IPS DF 6.9 (cell line): ENCODE data around the gene GFRA1.

Experiments used
- DNase-seq: peaks from one replicate; pipeline ENCODE4 v3.0.0-alpha.2; 2013; ENCODE audit warnings: low read depth, low spot score
- H3K27ac ChIP-seq: one replicate; pipeline ENCODE4 v1.5.1; 2013; ENCODE audit warnings: low read length, control low read depth
- H3K27me3 ChIP-seq: 2 replicates; pipeline ENCODE4 v1.6.1; 2013; ENCODE audit warnings: mild to moderate bottlenecking, low read length; ENCODE audit not compliant: control insufficient read depth, insufficient read depth
- H3K36me3 ChIP-seq: 2 replicates; pipeline ENCODE4 v1.6.1; 2013; ENCODE audit warnings: low read length; ENCODE audit not compliant: control insufficient read depth, insufficient read depth
- H3K4me1 ChIP-seq: 2 replicates; pipeline ENCODE4 v1.6.1; 2013; ENCODE audit warnings: low read length; ENCODE audit not compliant: control insufficient read depth, insufficient read depth
- H3K4me3 ChIP-seq: 2 replicates; pipeline ENCODE4 v1.5.1; 2013; ENCODE audit warnings: mild to moderate bottlenecking, low read length
- H3K9me3 ChIP-seq: 2 replicates; pipeline ENCODE4 v1.6.1; 2013; ENCODE audit warnings: low read length, inconsistent platforms; ENCODE audit not compliant: control insufficient read depth, insufficient read depth
- WGBS: extraction: QIAGEN DNeasy Blood & Tissue Kit; methylation state at CpG from one replicate; pipeline ENCODE4 v1.1.7; 2013; ENCODE audit warnings: mixed read lengths, missing lambda C conversion rate; ENCODE audit not compliant: insufficient read length, insufficient coverage; 5-methylcytosine and 5-hydroxymethylcytosine counted together

GFRA1 gene, protein sequence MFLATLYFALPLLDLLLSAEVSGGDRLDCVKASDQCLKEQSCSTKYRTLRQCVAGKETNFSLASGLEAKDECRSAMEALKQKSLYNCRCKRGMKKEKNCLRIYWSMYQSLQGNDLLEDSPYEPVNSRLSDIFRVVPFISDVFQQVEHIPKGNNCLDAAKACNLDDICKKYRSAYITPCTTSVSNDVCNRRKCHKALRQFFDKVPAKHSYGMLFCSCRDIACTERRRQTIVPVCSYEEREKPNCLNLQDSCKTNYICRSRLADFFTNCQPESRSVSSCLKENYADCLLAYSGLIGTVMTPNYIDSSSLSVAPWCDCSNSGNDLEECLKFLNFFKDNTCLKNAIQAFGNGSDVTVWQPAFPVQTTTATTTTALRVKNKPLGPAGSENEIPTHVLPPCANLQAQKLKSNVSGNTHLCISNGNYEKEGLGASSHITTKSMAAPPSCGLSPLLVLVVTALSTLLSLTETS

GRCh38 chr10:116272440-116273283, at the start of gene GFRA1:
GFRA1 (minus strand) TSS chr10:116273206; CDS start chr10:116272029, 1,177 bp downstream.
- peak within 1 kb of the TSS; percentile 48; the same call in 1 of the 2 replicates for H3K4me3 ChIP-seq
- DNase-seq, result no peak

GRCh38 chr10:116316503-116316902, 43.5 kb upstream of the GFRA1 start:
- H3K27me3 ChIP-seq, result no peaks in the 10 kb centered on the region
- WGBS, result no CpG with 5 or more reads among the region's 2 CpGs
- H3K27ac ChIP-seq, result no peak overlapping the region
- no peak for DNase-seq
- H3K4me1 ChIP-seq, result no peaks in the 10 kb centered on the region
- no peaks in the 10 kb centered on the region for H3K9me3 ChIP-seq
- H3K4me3 ChIP-seq, result no peak overlapping the region
- no peaks in the 10 kb centered on the region for H3K36me3 ChIP-seq

More at GRCh38 chr10:116272440-116273283, at the start of gene GFRA1:
- no peaks in the 10 kb centered on the region for H3K9me3 ChIP-seq
- H3K27ac ChIP-seq, result no peak within 1 kb of the TSS
- H3K27me3 ChIP-seq, result peaks cover 54% of the 10 kb centered on the region
- H3K4me1 ChIP-seq, result peaks cover 2% of the 10 kb centered on the region
- WGBS, result no CpG with 5 or more reads among the region's 72 CpGs
- no peaks in the 10 kb centered on the region; the same call in 1 of the 2 replicates for H3K36me3 ChIP-seq

DNA sequence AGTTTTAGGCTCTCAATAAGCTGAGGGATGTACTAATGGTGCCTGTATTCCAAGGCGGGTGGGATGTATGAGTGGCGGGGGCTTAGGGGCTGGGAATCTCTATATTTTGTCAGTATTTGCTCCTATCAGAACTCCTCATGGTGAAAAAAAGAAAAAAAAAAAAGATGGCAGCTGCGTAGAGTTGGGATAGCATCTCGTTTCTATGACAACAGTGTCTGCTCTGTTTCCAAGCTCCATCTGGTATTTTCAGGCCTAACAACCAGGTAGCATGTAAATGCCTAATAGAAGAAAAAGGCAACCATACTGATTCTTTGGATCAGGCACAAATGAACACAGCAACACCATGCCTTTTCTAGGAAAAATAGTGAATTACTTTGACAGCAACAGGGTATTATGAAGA, 39.5 kb upstream of the GFRA1 start:
- Histone ChIP-seq H3K27me3 (no peaks in the 10 kb centered on the region), H3K4me3 (no peak overlapping the region), H3K27ac (no peak overlapping the region), H3K9me3 (no peaks in the 10 kb centered on the region), H3K36me3 (no peaks in the 10 kb centered on the region), H3K4me1 (no peaks in the 10 kb centered on the region)
- DNase-seq, result no peak
- WGBS, result no CpG with 5 or more reads among the region's 4 CpGs

DNA sequence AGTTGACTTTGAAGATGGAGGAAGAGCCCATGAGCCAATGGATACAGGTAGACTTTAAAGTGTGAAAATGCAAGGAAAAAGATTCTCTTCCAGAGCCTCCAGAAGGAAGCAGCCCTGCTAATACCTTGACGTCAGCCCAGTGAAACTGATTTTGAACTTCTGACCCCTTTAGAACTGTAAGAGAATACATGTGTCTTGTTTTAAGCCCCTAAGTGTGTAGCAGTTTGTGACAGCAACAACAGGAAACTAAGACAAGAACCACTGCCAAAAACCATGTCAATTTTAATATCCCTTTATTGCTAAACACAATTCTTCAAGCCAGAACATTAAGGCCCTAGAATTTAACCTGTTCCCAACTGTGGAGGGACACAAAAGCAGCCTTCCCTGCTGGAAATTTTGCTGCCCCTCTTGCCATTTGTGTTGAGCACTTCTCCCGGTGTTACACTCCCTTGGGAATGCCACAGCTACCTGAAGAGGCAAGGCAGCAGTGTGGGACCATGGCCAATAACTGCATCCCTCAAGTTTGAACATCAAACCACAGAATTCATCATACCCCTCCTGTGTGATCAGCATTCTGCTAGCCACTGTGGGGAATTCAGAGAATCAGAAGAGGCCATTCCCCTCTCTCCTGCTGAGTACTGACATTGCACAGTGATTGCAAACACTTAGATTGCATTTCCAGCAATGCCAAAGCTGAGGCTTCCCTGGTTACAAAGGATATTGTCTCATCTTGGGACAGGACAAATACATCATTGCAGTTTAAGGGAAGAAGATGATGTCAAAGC, 38.9 kb upstream of the GFRA1 start:
- Histone ChIP-seq H3K27me3 (no peaks in the 10 kb centered on the region), H3K4me1 (no peaks in the 10 kb centered on the region), H3K36me3 (no peaks in the 10 kb centered on the region), H3K27ac (no peak overlapping the region), H3K9me3 (no peaks in the 10 kb centered on the region), H3K4me3 (no peak overlapping the region)
- no CpG with 5 or more reads among the region's 2 CpGs for WGBS
- DNase-seq, result no peak

GRCh38 chr10:116311016-116311415, 38.0 kb upstream of the GFRA1 start:
- no peak for DNase-seq
- no peak overlapping the region for H3K4me3 ChIP-seq
- H3K9me3 ChIP-seq, result no peaks in the 10 kb centered on the region
- no CpG with 5 or more reads among the region's 5 CpGs for WGBS
- H3K36me3 ChIP-seq, result no peaks in the 10 kb centered on the region
- H3K27me3 ChIP-seq, result no peaks in the 10 kb centered on the region
- H3K4me1 ChIP-seq, result no peaks in the 10 kb centered on the region
- H3K27ac ChIP-seq, result no peak overlapping the region

GRCh38 chr10:116307455-116307854, 34.4 kb upstream of the GFRA1 start:
- no peak overlapping the region for H3K4me3 ChIP-seq
- no peaks in the 10 kb centered on the region for H3K36me3 ChIP-seq
- H3K9me3 ChIP-seq, result no peaks in the 10 kb centered on the region
- H3K27ac ChIP-seq, result no peak overlapping the region
- no peak for DNase-seq
- no CpG with 5 or more reads among the region's 4 CpGs for WGBS
- H3K4me1 ChIP-seq, result no peaks in the 10 kb centered on the region
- no peaks in the 10 kb centered on the region for H3K27me3 ChIP-seq

DNA sequence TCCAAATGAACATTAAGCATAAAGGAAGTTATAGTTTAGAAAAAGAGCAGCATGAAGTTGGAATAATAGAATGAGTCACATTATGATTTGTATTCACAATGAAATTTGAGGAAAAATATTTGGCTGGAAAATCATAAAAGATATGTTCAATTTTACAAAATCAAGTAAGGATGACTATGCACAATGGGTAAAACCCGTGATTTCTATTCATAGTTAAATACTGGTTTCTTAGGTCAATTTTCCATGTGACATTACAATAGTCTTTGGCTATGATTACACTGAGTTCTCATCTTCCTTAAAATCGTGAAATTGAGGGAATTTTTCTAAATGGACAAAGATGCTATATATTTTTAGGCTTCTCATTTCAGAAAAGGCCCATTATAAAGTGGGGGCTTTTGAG, 33.8 kb upstream of the GFRA1 start:
- no peak overlapping the region for H3K4me3 ChIP-seq
- no peaks in the 10 kb centered on the region for H3K27me3 ChIP-seq
- H3K27ac ChIP-seq, result no peak overlapping the region
- DNase-seq, result no peak
- H3K4me1 ChIP-seq, result no peaks in the 10 kb centered on the region
- WGBS, result no CpG with 5 or more reads among the region's 2 CpGs
- no peaks in the 10 kb centered on the region for H3K9me3 ChIP-seq
- H3K36me3 ChIP-seq, result no peaks in the 10 kb centered on the region

- Histone ChIP-seq H3K4me1 (no peaks in the 10 kb centered on the region), H3K27me3 (no peaks in the 10 kb centered on the region), H3K9me3 (no peaks in the 10 kb centered on the region), H3K27ac (no peak overlapping the region), H3K4me3 (no peak overlapping the region), H3K36me3 (no peaks in the 10 kb centered on the region)
- no peak for DNase-seq
- WGBS, result no CpG with 5 or more reads among the region's 1 CpG
Measured at GRCh38 chr10:116304923-116305322, 31.9 kb upstream of the GFRA1 start.

DNA sequence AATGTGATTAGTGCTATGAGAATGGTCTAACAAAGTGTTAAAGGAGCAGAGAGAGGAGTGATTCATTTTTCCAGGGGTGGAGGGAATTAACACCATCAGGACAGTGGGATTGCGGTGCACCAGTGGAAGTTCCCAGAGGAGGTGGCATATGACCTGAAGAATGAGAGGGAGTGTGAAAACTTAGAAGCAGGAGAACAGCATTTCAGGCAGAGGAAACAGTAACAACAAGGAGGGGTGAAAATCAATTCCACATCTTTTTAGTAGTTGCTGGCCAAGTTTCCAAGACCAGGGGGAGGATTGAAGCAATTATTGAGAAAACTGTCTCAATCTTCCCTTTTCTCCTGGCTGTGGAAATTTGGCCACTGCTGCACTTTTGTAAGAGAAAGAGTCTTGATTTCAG, 27.5 kb upstream of the GFRA1 start:
- no peaks in the 10 kb centered on the region; the same call in 1 of the 2 replicates for H3K27me3 ChIP-seq
- H3K27ac ChIP-seq, result no peak overlapping the region
- no peaks in the 10 kb centered on the region for H3K4me1 ChIP-seq
- H3K9me3 ChIP-seq, result no peaks in the 10 kb centered on the region
- WGBS, result no CpG with 5 or more reads among the region's 1 CpG
- no peak overlapping the region for H3K4me3 ChIP-seq
- DNase-seq, result no peak
- no peaks in the 10 kb centered on the region for H3K36me3 ChIP-seq

- H3K27ac ChIP-seq, result no peak overlapping the region
- H3K27me3 ChIP-seq, result no peaks in the 10 kb centered on the region; the same call in 1 of the 2 replicates
- H3K36me3 ChIP-seq, result no peaks in the 10 kb centered on the region
- DNase-seq, result no peak
- no CpG with 5 or more reads among the region's 3 CpGs for WGBS
- H3K9me3 ChIP-seq, result no peaks in the 10 kb centered on the region
- H3K4me3 ChIP-seq, result no peak overlapping the region
- H3K4me1 ChIP-seq, result no peaks in the 10 kb centered on the region
Measured at GRCh38 chr10:116298586-116298985, 25.6 kb upstream of the GFRA1 start.
